Endometrial microvascular endothelial cells (primary cell): ENCODE results near the gene RAPGEF1. TPM values are rescaled to one million over a fixed set of nuclear protein-coding genes. Genes with fewer than 3 reads are reported as not detected.
"Not testable (repeated sequence)": the region's sequence is repeated elsewhere in the genome, so short reads cannot be mapped to it uniquely, and the experiment has no call there.

Experiments
- in situ Hi-C: cut with HindIII; loops from 2 replicates; pipeline ENCODE4 v1.10.0; 2017; ENCODE audit warnings: low sequenced_read_pairs, low pct_unique_long_range_greater_than_20kb; ENCODE audit errors: inconsistent ontology term
- total RNA-seq: library from RNA; depleted of rRNA; stranded (reverse); fragments of >200 nt; gene quantifications from one replicate; pipeline ENCODE4 v1.2.3, GENCODE V29; 2015; ENCODE audit errors: inconsistent ontology term

The RAPGEF1 gene
- total RNA-seq, 1 donor from 2014 or later = 54.6 TPM

GRCh38 chr9:131566158-131566557, 173.7 kb downstream of the RAPGEF1 start:
- in situ Hi-C loops = no loop called here

GRCh38 chr9:131565369-131565768, 174.5 kb downstream of the RAPGEF1 start:
- in situ Hi-C loops = no loop called here

- in situ Hi-C loops = no loop called here
These were observed 177.6 kb downstream of the RAPGEF1 start for GRCh38 chr9:131562032-131562959.

GRCh38 chr9:131559421-131560000, 180.4 kb downstream of the RAPGEF1 start:
- in situ Hi-C loops = no loop called here

- in situ Hi-C loops = no loop called here
These were observed 181.9 kb downstream of the RAPGEF1 start for GRCh38 chr9:131557855-131558548.

- in situ Hi-C loops = no loop called here
These were observed 183.8 kb downstream of the RAPGEF1 start for GRCh38 chr9:131555841-131556673.

GRCh38 chr9:131554843-131555351, 185.0 kb downstream of the RAPGEF1 start:
- in situ Hi-C loops = no loop called here

- in situ Hi-C loops = no loop called here
These were observed 185.6 kb downstream of the RAPGEF1 start for GRCh38 chr9:131554087-131554842.

GRCh38 chr9:131552030-131552429, 187.8 kb downstream of the RAPGEF1 start:
- in situ Hi-C loops = no loop called here

GRCh38 chr9:131550465-131550864, 189.4 kb downstream of the RAPGEF1 start:
- in situ Hi-C loops = not testable (repeated sequence)

- in situ Hi-C loops = not testable (repeated sequence)
These were observed 190.7 kb downstream of the RAPGEF1 start for GRCh38 chr9:131549186-131549585.

- in situ Hi-C loops = no loop called here
These were observed 193.4 kb downstream of the RAPGEF1 start for GRCh38 chr9:131546336-131547084.

GRCh38 chr9:131545786-131546335, 194.0 kb downstream of the RAPGEF1 start:
- in situ Hi-C loops = no loop called here

- in situ Hi-C loops = no loop called here
These were observed 194.7 kb downstream of the RAPGEF1 start, which contains the start of gene PRRT1B for GRCh38 chr9:131545003-131545785. Gene PRRT1B, plus strand, starts transcription at chr9:131545523. Its CDS starts 93 bp downstream, at chr9:131545616.

GRCh38 chr9:131543141-131543540, 196.7 kb downstream of the RAPGEF1 start:
- in situ Hi-C loops = no loop called here

- in situ Hi-C loops = no loop called here
These were observed 200.5 kb downstream of the RAPGEF1 start for GRCh38 chr9:131539223-131539923.
